ENCODE data around the gene MRPL21. TPM values are rescaled to one million over a fixed set of nuclear protein-coding genes. Genes with fewer than 3 reads are reported as not detected.
A peak's percentile ranks its signal among the peaks of the same experiment; 100 is the strongest.

MRPL21 gene
- polyA plus RNA-seq, 1 donor (not counting 4 experiments of a cell fraction or from before 2014, with no cell fraction given) = 120 TPM

DNA sequence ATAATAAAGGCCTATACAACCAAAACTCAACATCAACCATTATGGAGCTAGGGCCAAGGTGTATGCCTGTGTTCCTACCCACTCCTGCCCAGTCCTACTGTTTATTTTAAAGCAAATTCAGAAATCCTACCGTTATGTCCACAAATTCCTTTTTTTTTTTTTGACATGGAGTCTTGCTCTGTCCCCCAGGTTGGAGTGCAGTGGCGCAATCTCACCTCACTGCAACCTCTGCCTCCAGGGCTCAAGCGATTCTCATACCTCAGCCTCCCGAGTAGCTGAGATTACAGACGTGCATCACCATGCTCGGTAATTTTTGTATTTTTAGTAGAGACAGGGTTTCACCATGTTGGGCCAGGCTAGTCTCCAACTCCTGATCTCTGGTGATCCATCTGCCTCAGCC, 58.8 kb downstream of the MRPL21 start:
- H3K4me1 ChIP-seq (ENCODE audit: control insufficient read depth, extremely low read depth, insufficient read depth, low read length) = peaks cover 18% of the 10 kb centered on the region
- H3K9me3 ChIP-seq (ENCODE audit: control insufficient read depth, low read depth, low read length) = no peaks in the 10 kb centered on the region
- H3K27me3 ChIP-seq (ENCODE audit: control insufficient read depth, extremely low read depth, insufficient read depth, low read length) = peaks cover 8% of the 10 kb centered on the region
- FAIRE-seq (no peak), DNase-seq (ENCODE audit: low read depth, low spot score) (no peak)
- no peaks in the 10 kb centered on the region for H3K79me2 ChIP-seq (ENCODE audit: control insufficient read depth, insufficient read depth, low read length)
- no peaks in the 10 kb centered on the region for H3K36me3 ChIP-seq (ENCODE audit: control insufficient read depth in 2 of 2, extremely low read depth in 1 of 2, insufficient read depth in 2 of 2, low read length in 2 of 2)
- H2AFZ ChIP-seq (ENCODE audit: control insufficient read depth, low read length) = no peak overlapping the region
- H3K4me2 ChIP-seq (ENCODE audit: control insufficient read depth, extremely low read depth, insufficient read depth, low read depth, low read length) = no peak overlapping the region
- no peaks in the 10 kb centered on the region for H4K20me1 ChIP-seq (ENCODE audit: control insufficient read depth, extremely low read depth, insufficient read depth, low read length)
- H3K9me1 ChIP-seq (ENCODE audit: control insufficient read depth, extremely low read depth, insufficient read depth, low read length) = no peaks in the 10 kb centered on the region
- TF ChIP-seq CTCF (optimal IDR thresholded peaks at IDR 0.05 in 1 of 3, IDR thresholded peaks at IDR 0.05 in 1 of 3, conservative IDR thresholded peaks at IDR 0.05 in 1 of 3; ENCODE audit: extremely low read depth in 1 of 3, insufficient read depth in 2 of 3, low read length in 3 of 3) (no peak), EZH2 (IDR thresholded peaks at IDR 0.05; ENCODE audit: low read length) (no peak)
- dilution Hi-C loops (cut with MboI; ENCODE audit: extremely low pct_ligation_motif_present, low sequenced_read_pairs) = no loop called here
- H3K27ac ChIP-seq (ENCODE audit: control insufficient read depth, insufficient read depth, low read length) = no peak overlapping the region
- H3K9ac ChIP-seq (ENCODE audit: control insufficient read depth, extremely low read depth, insufficient read depth, low read length) = no peak overlapping the region
- H3K4me3 ChIP-seq (ENCODE audit: control insufficient read depth in 2 of 3, extremely low read depth in 1 of 3, insufficient read depth in 2 of 3, low read depth in 1 of 3, low read length in 3 of 3) = no peak overlapping the region

DNA sequence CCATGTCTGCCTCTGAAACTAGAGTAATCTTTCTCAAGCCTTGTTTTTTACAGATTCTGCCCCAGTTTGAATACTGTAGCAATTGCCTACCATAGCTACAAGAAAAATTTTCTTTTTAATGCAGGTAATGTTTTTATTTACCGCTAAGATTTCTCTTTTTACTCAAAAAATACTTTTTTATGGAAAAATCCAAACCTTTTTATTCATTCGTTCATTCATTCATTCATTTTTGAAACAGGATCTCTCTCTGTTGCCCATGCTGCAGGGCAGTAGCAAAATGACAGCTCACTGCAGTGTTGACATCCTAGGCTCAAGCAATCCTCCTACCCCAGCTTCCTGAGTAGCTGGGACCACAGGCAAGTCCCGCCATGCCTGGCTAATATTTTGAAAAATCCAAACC, 59.3 kb downstream of the MRPL21 start:
- Histone ChIP-seq H3K9me3 (ENCODE audit: control insufficient read depth, low read depth, low read length) (no peaks in the 10 kb centered on the region), H3K4me2 (ENCODE audit: control insufficient read depth, extremely low read depth, insufficient read depth, low read depth, low read length) (peak overlapping the region; percentile 80), H3K79me2 (ENCODE audit: control insufficient read depth, insufficient read depth, low read length) (no peaks in the 10 kb centered on the region), H2AFZ (ENCODE audit: control insufficient read depth, low read length) (no peak overlapping the region), H3K27ac (ENCODE audit: control insufficient read depth, insufficient read depth, low read length) (no peak overlapping the region), H3K9ac (ENCODE audit: control insufficient read depth, extremely low read depth, insufficient read depth, low read length) (no peak overlapping the region), H3K36me3 (ENCODE audit: control insufficient read depth in 2 of 2, extremely low read depth in 1 of 2, insufficient read depth in 2 of 2, low read length in 2 of 2) (no peaks in the 10 kb centered on the region), H3K4me1 (ENCODE audit: control insufficient read depth, extremely low read depth, insufficient read depth, low read length) (peaks cover 22% of the 10 kb centered on the region), H3K27me3 (ENCODE audit: control insufficient read depth, extremely low read depth, insufficient read depth, low read length) (peaks cover 8% of the 10 kb centered on the region), H3K4me3 (ENCODE audit: control insufficient read depth in 2 of 3, extremely low read depth in 1 of 3, insufficient read depth in 2 of 3, low read depth in 1 of 3, low read length in 3 of 3) (no peak overlapping the region), H4K20me1 (ENCODE audit: control insufficient read depth, extremely low read depth, insufficient read depth, low read length) (no peaks in the 10 kb centered on the region), H3K9me1 (ENCODE audit: control insufficient read depth, extremely low read depth, insufficient read depth, low read length) (no peaks in the 10 kb centered on the region)
- dilution Hi-C loops (cut with MboI; ENCODE audit: extremely low pct_ligation_motif_present, low sequenced_read_pairs) = no loop called here
- no peak for FAIRE-seq
- no peak for TF ChIP-seq CTCF (optimal IDR thresholded peaks at IDR 0.05 in 1 of 3, IDR thresholded peaks at IDR 0.05 in 1 of 3, conservative IDR thresholded peaks at IDR 0.05 in 1 of 3; ENCODE audit: extremely low read depth in 1 of 3, insufficient read depth in 2 of 3, low read length in 3 of 3)
- TF ChIP-seq EZH2 (IDR thresholded peaks at IDR 0.05; ENCODE audit: low read length) = no peak
- DNase-seq (ENCODE audit: low read depth, low spot score) = no peak

All from keratinocyte (primary cell).